ENCODE measurements around the gene URB1.

DNA sequence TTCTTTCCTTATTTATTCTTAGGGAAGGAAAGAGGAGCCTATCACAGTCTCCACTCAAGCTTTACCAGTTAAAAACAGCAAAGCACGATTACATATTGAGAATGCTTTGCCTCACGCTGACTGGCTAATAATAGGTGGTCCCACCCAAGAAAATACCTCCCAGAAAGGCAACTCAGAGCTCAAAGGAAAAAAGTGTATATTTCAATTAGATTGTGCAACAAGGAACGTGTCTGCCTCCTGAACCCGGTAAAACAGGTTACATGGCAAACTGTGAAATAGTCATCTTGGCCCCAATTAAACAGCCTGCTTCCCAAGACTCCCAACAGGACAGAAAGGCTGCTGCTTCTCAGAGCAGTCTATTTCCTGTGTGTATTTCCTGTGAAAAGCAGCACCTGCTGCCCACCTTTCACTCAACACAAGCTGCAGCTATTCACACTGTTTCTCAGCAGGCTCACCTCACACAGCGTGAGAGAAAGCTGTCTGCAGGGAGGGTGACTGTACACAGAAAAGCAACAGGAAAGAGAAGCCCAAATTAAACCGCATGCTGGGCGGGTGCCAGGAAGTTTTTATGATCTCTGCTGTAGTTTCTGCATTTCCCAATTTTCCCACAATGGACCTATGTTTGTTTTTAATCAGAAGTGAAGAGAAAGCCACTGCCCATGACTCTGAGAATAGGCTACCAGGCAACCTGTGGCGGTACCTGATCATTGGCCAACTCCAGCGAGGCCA is 44.0 kb downstream of the URB1 start:
- TF ChIP-seq, protein P1, sequence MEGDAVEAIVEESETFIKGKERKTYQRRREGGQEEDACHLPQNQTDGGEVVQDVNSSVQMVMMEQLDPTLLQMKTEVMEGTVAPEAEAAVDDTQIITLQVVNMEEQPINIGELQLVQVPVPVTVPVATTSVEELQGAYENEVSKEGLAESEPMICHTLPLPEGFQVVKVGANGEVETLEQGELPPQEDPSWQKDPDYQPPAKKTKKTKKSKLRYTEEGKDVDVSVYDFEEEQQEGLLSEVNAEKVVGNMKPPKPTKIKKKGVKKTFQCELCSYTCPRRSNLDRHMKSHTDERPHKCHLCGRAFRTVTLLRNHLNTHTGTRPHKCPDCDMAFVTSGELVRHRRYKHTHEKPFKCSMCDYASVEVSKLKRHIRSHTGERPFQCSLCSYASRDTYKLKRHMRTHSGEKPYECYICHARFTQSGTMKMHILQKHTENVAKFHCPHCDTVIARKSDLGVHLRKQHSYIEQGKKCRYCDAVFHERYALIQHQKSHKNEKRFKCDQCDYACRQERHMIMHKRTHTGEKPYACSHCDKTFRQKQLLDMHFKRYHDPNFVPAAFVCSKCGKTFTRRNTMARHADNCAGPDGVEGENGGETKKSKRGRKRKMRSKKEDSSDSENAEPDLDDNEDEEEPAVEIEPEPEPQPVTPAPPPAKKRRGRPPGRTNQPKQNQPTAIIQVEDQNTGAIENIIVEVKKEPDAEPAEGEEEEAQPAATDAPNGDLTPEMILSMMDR (IDR thresholded peaks at IDR 0.05; ENCODE audit: low read length) = no peak
- no peak for TF ChIP-seq EZH2 (IDR thresholded peaks at IDR 0.05; ENCODE audit: borderline replicate concordance, low read length)
